PC-3 (cell line): ENCODE results near the gene CRTAC1. TPM values are rescaled to one million over a fixed set of nuclear protein-coding genes. Genes with fewer than 3 reads are reported as not detected.

Experiments used
- ATAC-seq: fragments of 200-7000 bp; cut with Tn5 transposase; 2 replicates; pipeline ENCODE4 v1.9.1; 2020; ENCODE audit warnings: mild to moderate bottlenecking, moderate library complexity
- BruUV-seq: library from RNA; stranded (reverse); fragments of 400-500 nt; replicated peaks from 2 replicates; lab custom pipeline; 2021; lab: Mats Ljungman, UMichigan
- CTCF ChIA-PET: fragments of 300-600 bp; sonication (Branson Sonifier 250); formaldehyde crosslinking; loops from one replicate; lab custom pipeline; 2022; ENCODE audit warnings: antibody characterized with exemption; lab: Charles Lee
- POLR2A ChIA-PET: fragments of 300-600 bp; sonication (Branson Sonifier 250); formaldehyde crosslinking; loops from one replicate; lab custom pipeline; 2022; ENCODE audit warnings: antibody characterized with exemption; ENCODE audit not compliant: unreplicated experiment; lab: Charles Lee
- DNase-seq: peaks from one replicate; pipeline ENCODE4 v3.0.0-alpha.2; 2015
- H2AFZ ChIP-seq: fragments of 300-600 bp; sonication (generic); 2 replicates; pipeline ENCODE4 v1.6.0; 2016; ENCODE audit warnings: antibody characterized with exemption, low read length
- H3F3A ChIP-seq: fragments of 300-600 bp; sonication (generic); one replicate; pipeline ENCODE4 v1.6.0; 2017; ENCODE audit warnings: antibody characterized with exemption, low read length, control low read depth, mild to moderate bottlenecking; ENCODE audit not compliant: unreplicated experiment
- H3K27ac ChIP-seq: fragments of 300-600 bp; sonication (generic); 2 replicates; pipeline ENCODE4 v1.5.1; 2016; ENCODE audit warnings: mild to moderate bottlenecking, low read length
- H3K27me3 ChIP-seq: fragments of 300-600 bp; sonication (generic); 2 replicates; pipeline ENCODE4 v1.6.1; 2016; ENCODE audit warnings: low read length, mixed read lengths
- H3K36me3 ChIP-seq: fragments of 300-600 bp; sonication (generic); 2 replicates; pipeline ENCODE4 v1.6.1; 2016; ENCODE audit warnings: low read depth, mixed run types, low read length, mixed read lengths
- H3K4me1 ChIP-seq: fragments of 300-600 bp; sonication (generic); 2 replicates; pipeline ENCODE4 v1.5.1; 2016; ENCODE audit warnings: low read length; ENCODE audit not compliant: insufficient read depth
- H3K4me2 ChIP-seq: fragments of 300-600 bp; sonication (generic); 2 replicates; pipeline ENCODE4 v1.6.0; 2016; ENCODE audit warnings: low read length
- H3K4me3 ChIP-seq: fragments of 300-600 bp; sonication (generic); 2 replicates; pipeline ENCODE4 v1.5.1; 2016; ENCODE audit warnings: mild to moderate bottlenecking, low read length, mixed read lengths
- H3K79me2 ChIP-seq: fragments of 300-600 bp; sonication (generic); 2 replicates; pipeline ENCODE4 v1.6.1; 2017; ENCODE audit warnings: low read length, mixed read lengths
- H3K9ac ChIP-seq: fragments of 300-600 bp; sonication (generic); 2 replicates; pipeline ENCODE4 v1.6.0; 2016; ENCODE audit warnings: mild to moderate bottlenecking, low read length
- H3K9me2 ChIP-seq: fragments of 300-600 bp; sonication (generic); replicated peaks from 2 replicates; pipeline ENCODE4 v1.6.1; 2016; ENCODE audit warnings: mixed run types, low read length, mixed read lengths
- H3K9me3 ChIP-seq: fragments of 300-600 bp; sonication (generic); 2 replicates; pipeline ENCODE4 v1.6.1; 2016; ENCODE audit warnings: low read length, mixed read lengths
- H4K20me1 ChIP-seq: fragments of 300-600 bp; sonication (generic); 2 replicates; pipeline ENCODE4 v1.6.1; 2016; ENCODE audit warnings: low read length, mixed read lengths
- EZH2 ChIP-seq: fragments of 300-600 bp; sonication (generic); IDR thresholded peaks from one replicate; pipeline ENCODE4 v1.6.1; 2017; ENCODE audit warnings: antibody characterized with exemption, mild to moderate bottlenecking, low read length; ENCODE audit not compliant: unreplicated experiment
- EZH2phosphoT487 ChIP-seq: fragments of 300-600 bp; sonication (generic); IDR thresholded peaks from 2 replicates; pipeline ENCODE4 v1.6.1; 2018; ENCODE audit warnings: mild to moderate bottlenecking, antibody characterized with exemption, low read length, borderline replicate concordance
- intact Hi-C: fragments of 100-400 bp; cut with micrococcal nuclease; formaldehyde crosslinking; loops from 2 replicates; pipeline ENCODE4 v1.9.0; 2023
- total RNA-seq: library from RNA; depleted of rRNA; stranded (reverse); fragments of >200 nt; gene quantifications from 2 replicates; pipeline ENCODE4 v1.2.3, GENCODE V29; 2014
- TF ChIP-seq, protein P1 (sequence below): fragments of 300-600 bp; sonication (generic); conservative IDR thresholded peaks from 2 replicates; pipeline ENCODE4 v1.5.1; 2017; ENCODE audit warnings: antibody characterized with exemption, low read depth, mild to moderate bottlenecking, low read length

Gene CRTAC1
- total RNA-seq, 1 experiment from 2014 or later: not detected

GRCh38 chr10:98041352-98042043, 11.1 kb upstream of the CRTAC1 start:
- no peaks in the 10 kb centered on the region for H3K9me2 ChIP-seq
- DNase-seq (peak; percentile 68), ATAC-seq (peak; percentile 80)
- POLR2A ChIA-PET: no interaction called here
- TF ChIP-seq, protein P1, sequence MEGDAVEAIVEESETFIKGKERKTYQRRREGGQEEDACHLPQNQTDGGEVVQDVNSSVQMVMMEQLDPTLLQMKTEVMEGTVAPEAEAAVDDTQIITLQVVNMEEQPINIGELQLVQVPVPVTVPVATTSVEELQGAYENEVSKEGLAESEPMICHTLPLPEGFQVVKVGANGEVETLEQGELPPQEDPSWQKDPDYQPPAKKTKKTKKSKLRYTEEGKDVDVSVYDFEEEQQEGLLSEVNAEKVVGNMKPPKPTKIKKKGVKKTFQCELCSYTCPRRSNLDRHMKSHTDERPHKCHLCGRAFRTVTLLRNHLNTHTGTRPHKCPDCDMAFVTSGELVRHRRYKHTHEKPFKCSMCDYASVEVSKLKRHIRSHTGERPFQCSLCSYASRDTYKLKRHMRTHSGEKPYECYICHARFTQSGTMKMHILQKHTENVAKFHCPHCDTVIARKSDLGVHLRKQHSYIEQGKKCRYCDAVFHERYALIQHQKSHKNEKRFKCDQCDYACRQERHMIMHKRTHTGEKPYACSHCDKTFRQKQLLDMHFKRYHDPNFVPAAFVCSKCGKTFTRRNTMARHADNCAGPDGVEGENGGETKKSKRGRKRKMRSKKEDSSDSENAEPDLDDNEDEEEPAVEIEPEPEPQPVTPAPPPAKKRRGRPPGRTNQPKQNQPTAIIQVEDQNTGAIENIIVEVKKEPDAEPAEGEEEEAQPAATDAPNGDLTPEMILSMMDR: peak; percentile 77
- no peak for TF ChIP-seq EZH2phosphoT487
- H2AFZ ChIP-seq: no peak overlapping the region
- no TSS peak for BruUV-seq
- H3K4me3 ChIP-seq: no peak overlapping the region
- no peak overlapping the region for H3K9ac ChIP-seq
- no peaks in the 10 kb centered on the region for H3K9me3 ChIP-seq
- H3K36me3 ChIP-seq: no peaks in the 10 kb centered on the region
- intact Hi-C loops: loop anchor here (1.0 to 2.0 kb wide), 2 partner anchors 127 to 249 kb away; no protein-coding TSS in a partner anchor
- H3K27me3 ChIP-seq: peaks cover 37% of the 10 kb centered on the region
- no peaks in the 10 kb centered on the region for H3K79me2 ChIP-seq
- CTCF ChIA-PET: interaction anchor here (0.6 to 1.6 kb wide), 8 partner anchors 109 to 426 kb away, joined by 3 to 14 read pairs (median 3); no protein-coding TSS in a partner anchor
- no peaks in the 10 kb centered on the region for H3K4me1 ChIP-seq
- H3K4me2 ChIP-seq: no peak overlapping the region
- H3F3A ChIP-seq: no peaks in the 10 kb centered on the region
- H3K27ac ChIP-seq: no peak overlapping the region
- H4K20me1 ChIP-seq: no peaks in the 10 kb centered on the region

GRCh38 chr10:98039690-98040381, 9.4 kb upstream of the CRTAC1 start:
- H3K79me2 ChIP-seq: no peaks in the 10 kb centered on the region
- ChIA-PET POLR2A (no interaction called here), CTCF (no interaction called here)
- H3F3A ChIP-seq: no peaks in the 10 kb centered on the region
- ATAC-seq (no peak), DNase-seq (no peak)
- no peak overlapping the region for H3K9ac ChIP-seq
- H3K4me2 ChIP-seq: no peak overlapping the region
- H3K27ac ChIP-seq: no peak overlapping the region
- H3K4me3 ChIP-seq: no peak overlapping the region
- H3K4me1 ChIP-seq: no peaks in the 10 kb centered on the region
- BruUV-seq: no TSS peak
- no peaks in the 10 kb centered on the region for H4K20me1 ChIP-seq
- intact Hi-C loops: loop anchor here (2.0 kb wide), 1 partner anchor 247 kb away; no protein-coding TSS in a partner anchor
- H2AFZ ChIP-seq: no peak overlapping the region
- no peaks in the 10 kb centered on the region for H3K9me3 ChIP-seq
- TF ChIP-seq, protein P1: no peak
- TF ChIP-seq EZH2: no peak
- TF ChIP-seq EZH2phosphoT487: no peak
- no peaks in the 10 kb centered on the region for H3K36me3 ChIP-seq
- H3K9me2 ChIP-seq: no peaks in the 10 kb centered on the region
- peaks cover 51% of the 10 kb centered on the region for H3K27me3 ChIP-seq

DNA sequence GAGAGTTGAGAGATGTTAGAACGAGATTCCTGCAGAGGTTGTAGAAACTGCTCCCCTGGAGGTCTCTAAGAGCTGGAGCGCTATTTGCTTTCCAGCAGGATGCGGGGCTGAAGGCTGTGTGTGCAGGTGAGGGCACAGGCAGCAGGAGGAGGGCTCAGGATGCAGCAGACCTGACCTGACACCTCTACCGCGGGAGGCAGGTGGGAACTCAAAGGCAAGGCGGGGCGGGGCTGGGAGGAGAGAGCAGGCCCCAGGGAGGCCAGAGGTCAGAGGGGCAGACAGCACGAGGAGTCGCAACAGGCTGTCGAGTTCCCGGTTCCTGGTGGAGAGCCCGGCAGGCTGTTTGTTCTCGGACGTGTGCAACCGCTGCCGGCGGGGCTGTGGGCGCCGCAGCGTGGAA, 7.9 kb upstream of the CRTAC1 start:
- Histone ChIP-seq H3K27ac (no peak overlapping the region), H3K27me3 (peaks cover 38% of the 10 kb centered on the region), H3K4me1 (no peaks in the 10 kb centered on the region), H3K79me2 (no peaks in the 10 kb centered on the region), H3F3A (no peaks in the 10 kb centered on the region), H3K9me2 (no peaks in the 10 kb centered on the region), H3K4me3 (no peak overlapping the region), H3K9me3 (no peaks in the 10 kb centered on the region), H2AFZ (no peak overlapping the region), H3K36me3 (no peaks in the 10 kb centered on the region), H3K9ac (no peak overlapping the region), H3K4me2 (no peak overlapping the region), H4K20me1 (no peaks in the 10 kb centered on the region)
- TF ChIP-seq EZH2phosphoT487 (no peak), EZH2 (no peak)
- TF ChIP-seq, protein P1: no peak
- no peak for DNase-seq
- ChIA-PET CTCF (no interaction called here), POLR2A (no interaction called here)
- ATAC-seq: no peak
- no TSS peak for BruUV-seq
- intact Hi-C loops: no loop called here
